Stimulated activated CD8-positive, alpha-beta memory T cell treated with anti-CD3 and anti-CD28 coated beads, Interleukin-2, amount 100 ng/mL, for 48 hours (primary cell): ENCODE results near the gene ERBB4.

Experiments
- DNase-seq, 2 donors: peaks; one replicate each; pipeline ENCODE4 v3.0.0-alpha.2; 2020; ENCODE audit warnings: low read depth in 2 of 2

Gene ERBB4

DNA sequence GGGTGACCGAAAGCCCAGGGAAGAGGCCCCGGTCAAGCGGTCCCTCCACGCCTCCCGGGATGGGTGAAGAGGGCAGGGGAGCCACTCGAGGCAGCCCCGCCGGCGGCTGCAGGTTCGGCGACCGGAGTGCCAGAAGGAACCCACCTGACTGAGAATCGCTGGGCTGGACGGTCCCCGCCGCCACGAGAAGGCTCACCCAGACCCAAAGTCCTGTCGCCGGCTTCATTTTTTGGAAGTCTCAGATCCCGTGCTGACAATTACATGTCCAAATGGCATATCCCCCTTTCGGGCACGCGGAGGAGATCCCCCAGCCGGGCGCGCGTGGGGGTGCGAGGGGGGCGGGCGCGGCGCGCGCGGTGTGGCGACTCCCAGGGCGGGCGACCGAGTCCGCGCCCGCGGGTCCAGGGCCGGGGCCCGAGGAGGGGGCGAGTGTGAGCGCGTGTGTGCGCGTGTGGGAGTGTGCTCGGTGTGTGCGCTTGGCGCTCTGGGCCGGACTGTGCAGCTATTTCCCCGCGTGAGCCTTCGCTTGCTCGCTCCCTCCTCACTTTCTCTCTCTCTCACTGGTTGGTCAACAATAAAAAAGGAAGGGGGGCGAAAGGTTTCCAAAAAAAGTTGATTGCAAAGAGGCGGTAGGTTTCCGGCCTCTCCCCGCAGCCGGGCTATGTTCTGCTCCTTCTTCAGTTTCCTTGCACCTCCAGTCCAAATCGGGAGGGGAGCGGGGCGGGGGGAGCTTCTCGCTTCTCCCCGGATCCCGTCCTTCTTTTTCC, at the start of gene ERBB4:
ERBB4 (minus strand) TSS at position 498 of the 767 bp plus-strand sequence; CDS start at position 226, 272 bp downstream.
- no peak for DNase-seq

DNA sequence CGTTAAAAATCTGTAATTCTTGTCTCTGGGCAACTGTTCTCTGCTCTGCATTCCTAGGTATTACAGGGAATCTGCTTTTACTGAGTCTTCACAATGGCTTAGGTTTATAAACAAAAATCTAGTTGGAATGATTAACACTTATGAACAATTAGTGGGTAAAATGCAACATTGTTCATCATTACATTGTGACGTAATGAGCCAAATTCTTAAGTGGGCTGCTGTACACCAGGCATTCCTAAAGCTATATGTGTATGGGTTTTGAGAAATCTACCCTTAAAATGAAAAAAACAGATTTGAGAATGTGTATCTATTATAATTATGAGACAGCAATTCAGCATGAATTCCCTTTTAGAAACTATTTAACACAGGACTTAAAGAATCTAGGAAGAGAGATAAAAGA, 41.5 kb upstream of the ERBB4 start:
- no peak for DNase-seq

DNA sequence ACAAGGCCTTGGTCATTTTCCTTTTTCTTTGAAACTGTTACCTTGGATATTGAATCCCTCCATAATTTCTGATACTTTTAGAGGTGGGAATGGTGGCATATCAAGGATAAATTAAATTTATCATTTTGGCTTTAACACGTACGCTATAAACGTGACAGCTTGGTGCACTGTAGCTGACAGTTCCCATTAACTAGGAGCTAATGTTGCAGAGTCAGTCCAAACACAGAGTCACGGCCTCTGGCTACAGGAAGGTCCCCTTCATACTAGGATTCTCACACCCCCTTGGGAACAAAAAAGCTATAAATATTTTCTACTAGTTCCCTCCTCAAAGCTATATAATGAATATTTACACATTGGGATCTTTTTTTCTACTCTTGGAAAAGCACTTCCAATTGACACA, 17.7 kb upstream of the ERBB4 start:
- DNase-seq = no peak

DNA sequence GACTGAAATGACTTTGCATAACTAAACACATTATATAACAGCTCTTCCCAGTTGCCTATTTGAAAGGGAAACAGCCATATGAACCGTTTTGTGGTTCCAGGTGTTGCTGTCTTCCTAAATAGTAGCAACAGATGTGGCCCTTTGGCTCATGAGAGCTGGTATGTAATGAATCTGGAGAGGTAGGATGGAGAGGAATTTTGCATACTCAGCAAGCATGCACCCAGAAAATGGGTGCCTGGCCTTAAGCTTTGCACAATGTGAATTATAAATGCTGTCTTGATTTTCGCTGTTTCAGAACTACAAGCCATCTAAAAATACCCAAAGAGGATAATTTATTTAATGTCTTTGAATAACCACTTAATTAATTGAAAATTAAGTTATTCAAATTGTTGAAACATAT, 15.6 kb upstream of the ERBB4 start:
- DNase-seq = no peak

DNA sequence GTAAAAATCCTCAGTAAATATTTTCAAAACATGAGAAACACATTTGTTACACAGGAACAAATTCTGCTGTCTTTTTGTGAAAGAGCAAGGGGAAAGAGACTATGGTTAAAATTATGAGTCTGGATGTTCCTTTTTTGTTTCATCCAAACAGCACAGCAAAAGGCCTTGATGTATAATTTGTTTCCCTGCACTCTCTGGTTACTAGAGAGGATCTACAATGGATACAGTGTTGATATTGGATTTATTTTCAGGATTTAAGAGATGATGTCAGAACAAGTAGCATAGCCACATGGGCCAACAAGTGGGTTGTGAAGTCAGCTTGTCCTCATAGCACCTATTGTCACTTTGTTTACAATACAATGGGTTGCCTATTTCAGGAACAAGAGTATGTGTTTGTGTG, 11.3 kb upstream of the ERBB4 start:
- DNase-seq = no peak

DNA sequence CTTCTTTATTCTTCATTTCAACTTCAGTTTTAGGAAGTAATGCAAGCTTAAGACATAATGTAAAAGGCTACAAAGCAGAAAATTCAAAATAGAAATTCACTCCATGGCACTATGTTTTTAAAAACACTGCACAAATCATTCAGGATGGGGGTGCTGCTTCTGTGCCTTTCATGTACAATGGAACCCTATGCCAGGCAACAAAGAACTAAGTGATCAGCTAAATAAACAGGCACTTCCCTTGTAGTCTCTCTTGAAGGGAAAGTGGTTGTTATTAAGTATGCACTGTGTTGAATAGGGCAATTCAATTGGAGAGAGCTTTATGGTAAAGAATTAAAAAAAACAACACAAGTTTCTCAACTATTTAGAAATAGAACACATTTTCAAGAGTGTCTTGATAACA, 10.9 kb upstream of the ERBB4 start:
- DNase-seq = no peak

DNA sequence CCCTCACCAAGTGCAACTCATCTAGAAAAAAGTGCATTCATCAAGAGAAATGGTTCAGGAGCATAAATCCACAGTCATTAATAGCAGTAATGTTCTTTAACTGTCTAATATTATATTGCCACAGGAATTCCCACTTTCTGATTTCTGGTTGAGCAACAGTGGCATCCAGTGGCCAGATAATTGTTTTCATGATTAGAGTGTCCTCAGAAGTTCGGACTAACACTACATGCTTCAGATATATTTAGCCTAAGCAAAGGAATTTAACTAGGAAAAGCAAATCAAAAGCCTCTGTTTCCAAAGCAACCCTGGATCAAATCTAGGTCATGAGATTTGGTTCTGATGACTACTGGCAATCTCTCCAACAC, 9.8 kb upstream of the ERBB4 start:
- DNase-seq = no peak

DNA sequence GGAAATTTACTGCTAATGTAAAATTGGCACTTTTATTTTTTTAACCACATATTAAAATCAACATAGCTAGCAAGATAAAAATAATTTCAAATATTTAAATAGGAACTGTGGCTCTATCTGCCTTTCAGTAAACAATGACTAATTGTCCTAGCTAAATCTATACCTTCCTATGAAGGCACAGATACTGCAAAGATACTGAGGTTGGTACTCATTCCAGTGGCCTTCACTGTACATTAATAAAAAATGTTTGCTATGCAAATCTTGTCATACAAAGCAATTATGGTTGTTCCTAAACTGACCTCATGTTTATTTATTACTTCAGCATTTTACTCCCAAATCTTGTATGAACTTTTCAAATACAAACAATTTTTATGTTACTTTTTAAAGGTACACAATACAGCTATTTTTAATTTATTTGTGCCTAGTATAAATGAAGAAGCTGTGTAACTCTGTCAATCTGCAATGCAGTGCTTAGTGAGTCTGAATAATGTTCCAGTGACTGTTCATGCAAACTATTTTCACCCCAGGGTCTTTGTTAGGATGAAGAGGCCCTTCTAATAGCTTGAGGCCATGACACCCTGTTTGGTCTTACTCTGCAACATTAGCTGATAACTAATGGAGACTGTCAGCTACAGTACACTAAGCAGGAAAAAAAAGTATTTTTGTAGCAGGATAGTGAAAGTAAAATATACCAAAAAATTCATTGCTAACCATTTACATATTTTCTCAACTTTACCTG, 9.3 kb upstream of the ERBB4 start:
- no peak for DNase-seq

DNA sequence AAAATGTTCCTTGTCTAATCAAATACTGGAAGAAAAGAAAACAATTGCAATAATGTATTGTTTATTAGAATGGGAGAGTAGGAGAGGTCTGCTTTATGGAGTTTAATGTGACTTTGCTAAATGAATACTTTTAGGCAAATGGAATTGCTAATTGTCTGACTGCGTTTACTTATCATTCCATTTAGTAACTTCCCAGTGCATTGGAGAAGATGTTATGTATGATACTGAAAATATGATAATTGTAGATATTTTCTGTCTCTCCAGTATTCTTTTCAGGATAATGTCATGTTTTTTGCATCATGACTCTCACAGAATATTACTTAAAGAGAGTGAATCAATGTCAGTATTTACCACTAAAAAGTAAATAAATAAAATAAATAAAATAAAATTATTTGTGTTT, 8.1 kb upstream of the ERBB4 start:
- DNase-seq = no peak

DNA sequence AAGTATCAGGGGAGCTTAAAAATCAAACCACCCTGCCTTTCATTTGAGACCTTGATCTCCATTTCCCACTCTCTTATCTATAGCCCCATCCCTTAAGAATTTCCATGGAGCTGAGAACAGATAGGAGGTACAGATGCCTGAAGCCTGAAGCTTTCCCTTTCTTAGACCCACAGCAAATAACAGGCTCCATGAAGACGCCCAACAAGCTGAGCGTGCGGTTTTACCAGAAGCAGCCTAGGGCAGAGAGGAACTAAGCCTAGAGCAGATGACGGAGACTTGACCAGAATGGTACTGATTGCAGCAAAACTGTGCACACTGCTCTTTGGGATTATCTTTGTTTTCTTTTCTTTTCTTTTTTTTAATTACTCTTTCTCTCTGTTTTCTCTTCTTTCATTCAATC, 1.7 kb upstream of the ERBB4 start:
- DNase-seq = no peak

DNA sequence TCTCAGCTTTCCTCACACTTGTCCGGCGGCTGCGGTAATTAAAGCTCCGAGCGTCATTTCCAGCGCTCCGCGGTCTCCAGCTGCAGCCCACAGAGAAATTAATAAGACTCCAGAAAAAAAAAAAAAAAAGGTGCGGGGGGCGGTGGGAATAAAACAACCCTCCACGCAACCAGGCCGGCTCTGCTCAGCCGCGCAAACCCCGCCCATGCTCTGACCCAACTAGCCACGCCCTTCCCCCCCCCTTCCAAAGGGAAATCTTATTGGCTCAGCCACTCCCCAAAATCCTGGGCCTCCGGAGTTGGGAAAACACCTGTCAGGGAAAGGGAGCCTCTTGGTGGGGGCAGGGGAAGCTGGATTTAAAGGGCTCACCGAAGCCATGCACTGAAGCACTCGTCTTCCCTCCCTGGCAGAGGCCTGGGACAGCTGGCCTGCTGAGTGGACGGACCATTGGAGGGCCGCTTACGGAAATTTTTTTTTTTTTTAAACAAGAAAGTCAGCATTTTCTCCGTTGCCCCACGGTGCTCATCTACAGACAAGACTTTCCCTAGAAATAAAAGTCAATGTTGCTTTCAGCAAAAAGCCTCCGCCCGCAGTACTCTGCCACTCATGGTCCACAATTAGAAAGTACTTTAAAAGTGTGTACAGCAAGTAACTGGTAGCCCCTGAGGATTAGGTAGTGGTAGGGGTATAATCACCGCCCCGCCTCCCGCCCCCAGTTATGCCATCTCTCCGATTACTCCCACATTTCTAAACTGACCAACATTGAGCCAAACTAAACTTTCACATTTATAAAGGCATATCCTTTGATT, 674 bp upstream of the ERBB4 start:
- no peak for DNase-seq

DNA sequence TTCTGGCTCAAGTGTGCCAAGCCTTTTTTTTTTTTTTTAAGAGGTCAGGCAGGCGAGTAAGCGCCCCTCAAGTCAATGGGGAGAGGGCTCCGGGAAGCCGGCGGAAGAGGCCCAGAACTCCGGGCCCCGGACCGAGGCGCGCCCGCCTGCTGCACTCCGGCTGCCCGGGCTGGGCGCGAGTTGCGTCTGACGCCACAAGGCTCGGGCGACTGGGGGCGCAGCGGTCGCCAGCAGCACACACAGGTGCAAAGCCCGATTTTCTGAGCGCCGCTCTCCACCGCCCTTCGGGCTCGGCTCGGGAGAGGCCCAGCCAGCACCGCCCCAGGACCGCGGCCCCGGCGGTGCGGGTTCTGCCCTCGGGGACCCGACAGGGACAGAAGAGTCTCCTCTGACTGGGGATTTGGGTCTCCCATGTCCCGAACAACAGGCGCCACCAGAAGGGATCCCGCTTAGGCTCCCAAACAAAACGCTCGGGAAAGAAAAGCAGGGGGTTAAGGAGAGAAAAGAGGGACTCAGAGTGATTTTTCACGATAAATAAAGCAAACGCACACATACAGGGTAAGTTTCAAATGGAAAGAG, 787 bp downstream of the ERBB4 start:
- no peak for DNase-seq

DNA sequence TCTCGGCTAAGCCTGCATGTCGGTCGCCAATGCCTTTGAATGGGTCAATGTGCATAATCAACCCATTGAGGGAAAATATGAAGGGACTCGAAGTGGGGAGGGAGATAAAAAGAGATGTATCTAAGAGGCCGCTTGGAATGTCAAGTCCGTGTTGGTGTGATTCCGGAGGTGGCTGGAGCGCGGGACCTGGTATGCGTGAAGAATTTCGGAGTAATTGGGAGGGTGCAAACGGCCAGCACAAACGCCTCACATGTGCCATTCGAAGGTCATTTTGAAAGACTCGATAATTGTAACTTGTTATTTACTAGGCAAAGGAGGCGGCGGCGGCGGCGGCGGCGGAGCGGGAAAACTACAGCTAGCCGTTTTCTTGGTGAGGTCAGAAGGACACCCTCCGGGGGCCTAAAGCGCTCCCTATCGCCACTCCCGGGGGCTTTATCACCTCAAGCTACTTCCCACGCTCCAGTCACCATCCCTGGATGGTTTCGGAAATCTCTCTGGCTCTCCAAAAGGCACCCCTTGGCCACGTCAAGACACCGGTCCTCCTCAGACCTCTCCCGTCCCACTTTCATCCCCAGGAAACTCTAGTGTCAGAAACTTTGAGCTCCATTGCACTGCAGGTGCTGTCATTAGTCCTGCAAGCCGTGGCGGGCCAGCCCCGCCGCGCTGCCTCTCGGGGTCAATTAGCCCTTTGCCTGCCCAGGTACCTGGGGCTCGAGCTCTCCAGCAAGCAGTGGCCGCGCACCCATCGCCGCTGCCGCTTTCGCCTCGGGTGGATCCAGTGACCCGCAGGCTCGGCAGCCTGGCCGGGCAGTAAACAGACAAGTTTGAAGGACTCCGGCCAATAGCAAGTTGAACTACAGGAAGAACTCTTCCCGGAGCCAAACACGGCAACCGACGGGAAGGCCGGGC, 1.5 kb downstream of the ERBB4 start:
- no peak for DNase-seq

DNA sequence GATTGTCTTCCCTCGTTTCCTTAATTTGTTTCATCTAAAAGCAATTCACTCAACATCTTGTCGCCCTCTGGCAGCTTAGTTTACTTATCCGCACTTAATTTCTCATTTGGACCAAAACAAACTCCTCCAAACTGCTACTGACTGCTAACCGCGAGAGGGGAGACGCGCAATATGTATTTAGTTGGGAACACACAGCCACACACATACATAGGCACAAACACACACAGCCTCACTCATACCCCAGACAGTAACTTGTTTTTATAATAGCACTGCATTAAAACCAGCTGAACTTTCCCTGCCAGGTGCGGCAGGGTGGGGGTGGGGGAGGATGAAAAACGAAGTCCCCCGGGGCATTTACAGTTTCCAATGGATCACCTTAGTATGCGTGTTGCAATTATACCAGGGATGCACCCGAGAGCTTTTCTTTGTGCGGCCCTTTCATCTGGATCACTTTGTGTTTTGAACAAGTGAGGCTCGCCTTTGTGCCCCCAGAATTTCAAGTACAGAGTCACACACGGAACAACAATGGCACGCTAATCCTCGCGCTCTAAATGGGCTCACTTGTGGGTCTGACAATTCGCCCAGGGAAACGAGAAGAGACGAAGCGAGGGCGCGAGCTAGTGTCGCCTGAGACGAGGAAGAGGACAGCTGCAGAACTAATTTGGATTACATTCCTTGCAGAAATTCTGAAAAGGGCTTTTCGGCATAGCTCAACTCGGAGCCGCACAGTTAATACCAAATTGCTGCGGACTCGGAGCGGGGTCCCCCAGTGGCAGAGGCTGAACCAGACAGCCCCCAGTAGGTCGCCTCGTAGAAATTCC, 2.4 kb downstream of the ERBB4 start:
- DNase-seq = no peak

DNA sequence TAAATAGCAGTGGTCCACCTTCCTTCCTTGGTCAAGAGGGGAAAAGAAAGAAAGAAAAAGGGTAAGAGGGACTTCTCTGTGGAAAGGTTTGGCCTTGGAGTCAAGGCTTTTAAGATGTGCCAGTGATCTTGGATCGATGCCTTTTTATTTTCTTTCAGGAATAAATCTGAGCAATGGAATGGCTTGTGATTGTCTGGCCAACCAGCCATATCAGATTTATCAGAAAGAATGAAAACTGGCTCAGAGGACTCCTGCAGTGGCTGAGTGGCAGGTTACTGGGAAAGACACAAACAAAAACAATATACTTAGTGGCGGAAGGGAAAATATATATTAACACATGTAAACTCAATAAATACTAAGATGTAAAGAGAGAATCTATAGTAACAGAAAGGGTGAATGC, 4.3 kb downstream of the ERBB4 start:
- no peak for DNase-seq

DNA sequence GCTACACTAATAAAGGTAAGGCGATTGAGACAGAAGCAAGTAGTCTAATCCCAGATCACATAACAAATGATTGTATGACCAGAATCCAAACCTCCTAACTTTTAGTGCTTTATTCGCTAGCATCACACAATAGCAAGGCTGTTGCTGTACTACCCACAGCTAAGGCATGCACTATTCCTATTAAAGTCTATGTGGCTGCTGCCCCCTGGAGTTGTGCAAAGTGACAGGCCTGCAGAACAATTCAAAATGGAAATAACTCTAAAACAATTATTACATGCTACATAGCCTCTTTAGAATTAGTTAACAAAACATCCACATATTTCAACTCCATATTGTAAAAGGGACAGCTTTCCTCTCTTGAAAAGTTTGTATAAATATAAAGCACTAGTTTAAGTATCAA, 6.0 kb downstream of the ERBB4 start:
- DNase-seq = no peak

DNA sequence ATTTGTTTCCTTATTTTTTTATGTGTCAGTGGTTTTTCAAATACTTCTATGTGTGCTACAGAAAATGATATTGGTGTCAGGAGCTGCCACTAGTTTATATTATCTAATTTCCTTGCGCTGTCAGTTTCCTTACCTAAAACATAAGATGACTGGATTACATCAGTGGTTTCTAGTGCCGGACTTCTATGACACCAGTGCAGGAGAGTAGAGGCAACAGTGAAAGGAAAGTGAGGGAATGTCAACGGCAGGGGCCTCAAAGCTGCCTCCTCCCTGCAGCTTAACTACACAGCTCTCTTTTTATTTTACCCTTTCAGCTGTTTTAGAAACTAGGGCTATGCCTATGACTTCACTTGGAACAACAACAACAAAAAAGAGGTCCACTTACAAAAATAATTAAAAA, 6.5 kb downstream of the ERBB4 start:
- no peak for DNase-seq

DNA sequence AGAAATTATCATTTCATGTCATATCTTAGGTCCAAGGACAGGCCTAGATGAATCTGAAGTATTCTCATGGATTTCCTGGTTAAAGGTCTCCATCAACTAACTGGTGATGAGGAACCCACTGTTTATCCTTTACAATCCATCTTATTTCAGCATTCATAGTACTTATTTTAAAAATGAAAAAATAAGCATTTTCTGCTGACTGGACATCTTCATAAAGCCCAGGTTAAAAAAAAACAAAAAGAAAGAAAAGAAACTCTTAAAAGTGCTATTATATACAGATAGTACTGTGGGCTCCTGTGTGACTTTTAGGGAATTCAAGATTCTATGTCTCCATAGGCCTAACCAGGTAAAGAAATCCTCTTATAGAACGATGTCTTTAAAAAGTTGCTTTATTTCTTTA, 7.1 kb downstream of the ERBB4 start:
- DNase-seq = no peak

DNA sequence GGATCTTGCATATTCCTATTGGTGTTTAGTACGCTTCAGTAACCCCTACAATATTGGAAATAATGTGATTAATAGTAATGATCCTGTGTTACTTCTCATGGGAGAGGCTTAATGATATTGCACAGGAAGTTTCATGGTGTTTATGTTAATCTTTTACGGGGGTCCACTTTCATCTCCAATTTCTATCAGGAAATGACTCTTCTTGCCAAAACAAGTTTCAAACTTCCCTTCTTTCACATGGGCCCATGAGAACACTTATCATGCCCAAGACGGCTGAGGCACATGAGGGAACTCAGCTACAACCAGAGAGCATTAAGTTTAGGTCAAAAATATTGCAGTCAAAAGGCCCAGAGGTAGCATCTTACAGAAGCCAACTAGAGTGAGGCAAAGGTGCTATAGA, 7.6 kb downstream of the ERBB4 start:
- DNase-seq = no peak

DNA sequence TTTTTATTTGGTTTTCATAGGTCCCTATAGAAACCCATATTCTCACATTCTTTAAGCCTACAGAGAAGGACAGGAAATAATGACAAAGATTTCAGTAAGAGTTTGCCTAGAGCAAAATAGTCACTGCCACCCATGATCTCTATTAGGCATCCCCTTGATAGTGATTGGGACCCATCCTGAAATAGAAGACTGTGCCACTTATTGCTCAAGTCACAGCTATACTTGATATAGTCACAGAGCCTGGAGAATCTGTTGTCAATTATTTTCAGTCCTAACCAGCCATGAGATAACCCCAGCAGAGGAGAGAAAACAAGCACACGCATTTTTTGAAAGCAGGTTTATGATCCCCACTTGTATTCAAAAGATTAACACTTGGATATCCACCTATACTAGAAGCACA, 8.2 kb downstream of the ERBB4 start:
- no peak for DNase-seq
